ENCODE results near the gene ADNP.

Gene ADNP

GRCh38 chr20:50862546-50862945, 68.7 kb downstream of the ADNP start:
- H3K27ac ChIP-seq, result no peak overlapping the region
- TF ChIP-seq CTCF (conservative IDR thresholded peaks at IDR 0.05) (no peak), ZFX (IDR thresholded peaks at IDR 0.05) (no peak)

- TF ChIP-seq CTCF (conservative IDR thresholded peaks at IDR 0.05), result no peak
- TF ChIP-seq ZFX (IDR thresholded peaks at IDR 0.05), result no peak
- no peak overlapping the region for H3K27ac ChIP-seq
Measured at GRCh38 chr20:50861012-50861411, 70.2 kb downstream of the ADNP start.

GRCh38 chr20:50859161-50859560, 72.1 kb downstream of the ADNP start:
- no peak overlapping the region for H3K27ac ChIP-seq
- TF ChIP-seq ZFX (IDR thresholded peaks at IDR 0.05) (no peak), CTCF (conservative IDR thresholded peaks at IDR 0.05) (no peak)

- TF ChIP-seq CTCF (conservative IDR thresholded peaks at IDR 0.05) (no peak), ZFX (IDR thresholded peaks at IDR 0.05) (no peak)
- H3K27ac ChIP-seq, result no peak overlapping the region
Measured at GRCh38 chr20:50858525-50858924, 72.7 kb downstream of the ADNP start.

DNA sequence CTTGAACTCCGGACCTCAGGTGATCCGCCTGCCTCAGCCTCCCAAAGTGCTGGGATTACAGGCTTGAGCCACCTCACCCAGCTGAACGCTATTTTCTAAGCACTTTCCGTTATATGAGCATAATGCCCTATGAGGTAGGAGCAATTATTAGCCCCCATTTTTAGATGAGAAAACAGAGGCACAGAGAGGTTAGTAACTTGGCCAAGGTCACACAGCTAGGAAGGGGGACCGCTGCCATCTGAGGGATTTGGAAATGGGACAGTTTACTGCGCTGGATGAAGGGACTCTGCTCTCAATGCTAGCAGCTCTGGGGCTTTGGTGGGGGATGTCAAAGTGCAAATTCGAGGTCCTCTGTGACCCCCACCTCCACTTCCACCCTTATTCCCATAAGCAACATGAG, 73.9 kb downstream of the ADNP start:
- no peak overlapping the region for H3K27ac ChIP-seq
- TF ChIP-seq ZFX (IDR thresholded peaks at IDR 0.05), result no peak
- no peak for TF ChIP-seq CTCF (conservative IDR thresholded peaks at IDR 0.05)

- H3K27ac ChIP-seq, result no peak overlapping the region
- TF ChIP-seq CTCF (conservative IDR thresholded peaks at IDR 0.05) (no peak), ZFX (IDR thresholded peaks at IDR 0.05) (no peak)
Measured at GRCh38 chr20:50856475-50857041, 74.7 kb downstream of the ADNP start.

GRCh38 chr20:50855498-50856474, 75.5 kb downstream of the ADNP start:
- H3K27ac ChIP-seq, result no peak overlapping the region

More at GRCh38 chr20:50855498-50856474, 75.5 kb downstream of the ADNP start:
- TF ChIP-seq CTCF (conservative IDR thresholded peaks at IDR 0.05) (no peak), ZFX (IDR thresholded peaks at IDR 0.05) (no peak)

All from C4-2B (cell line).